GM18517 (cell line): Measurements from ENCODE around the gene KMT5B.
A peak's percentile ranks its signal among the peaks of the same experiment; 100 is the strongest.
"Not testable (repeated sequence)": the region's sequence is repeated elsewhere in the genome, so short reads cannot be mapped to it uniquely, and the experiment has no call there.

Source experiments
- ATAC-seq: cut with Tn5 transposase; IDR thresholded peaks from one replicate; pipeline ENCODE4 v1.9.1; 2021; ENCODE audit warnings: mild to moderate bottlenecking, moderate library complexity; ENCODE audit not compliant: unreplicated experiment

KMT5B gene

DNA sequence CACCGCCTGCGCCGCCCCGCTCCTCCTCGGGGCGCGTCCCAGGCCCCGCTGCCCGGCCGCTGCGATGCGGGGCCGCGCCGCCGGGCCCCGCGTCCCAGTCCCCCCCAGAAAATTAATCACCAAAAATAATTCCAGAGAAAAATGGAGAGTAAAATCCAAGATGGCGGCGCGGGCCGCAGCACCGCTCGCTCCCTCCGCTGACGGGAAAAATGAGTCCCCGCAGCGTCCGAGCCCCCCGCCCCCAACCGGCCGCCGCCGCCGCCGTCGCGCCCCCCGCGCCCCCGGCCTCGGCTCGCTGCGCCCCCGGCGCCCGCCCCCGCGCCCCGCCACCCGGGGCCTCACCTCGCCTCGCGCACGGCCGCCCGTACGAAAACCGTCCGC, at the start of gene KMT5B:
Gene KMT5B (minus strand): TSS at position 162 of the 381 bp plus-strand sequence. CDS start 23,220 bp downstream, outside the sequence.
- peak; percentile 21 for ATAC-seq

DNA sequence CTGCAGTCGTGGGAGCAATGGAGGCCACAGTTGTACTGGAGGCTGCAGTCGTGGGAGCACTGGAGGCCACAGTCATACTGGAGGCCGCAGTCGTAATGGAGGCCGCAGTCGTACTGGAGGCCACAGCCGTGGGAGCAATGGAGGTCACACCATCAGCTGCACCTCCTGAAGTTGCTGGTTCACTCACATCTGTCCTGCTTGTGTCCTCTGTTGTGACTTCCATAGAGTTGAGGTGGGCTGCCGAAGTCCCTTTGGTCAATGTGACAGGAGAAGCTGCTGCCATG, 49.4 kb upstream of the KMT5B start:
- no peak for ATAC-seq

- ATAC-seq = no peak
Measured at GRCh38 chr11:68261749-68262543, 48.9 kb upstream of the KMT5B start.

- ATAC-seq = no peak
Measured at GRCh38 chr11:68261006-68261405, 47.9 kb upstream of the KMT5B start.

- no peak for ATAC-seq
Measured at GRCh38 chr11:68260484-68260883, 47.4 kb upstream of the KMT5B start.

- ATAC-seq = no peak
Measured at GRCh38 chr11:68259122-68259959, 46.2 kb upstream of the KMT5B start.

GRCh38 chr11:68258363-68258765, 45.3 kb upstream of the KMT5B start:
- ATAC-seq = no peak

DNA sequence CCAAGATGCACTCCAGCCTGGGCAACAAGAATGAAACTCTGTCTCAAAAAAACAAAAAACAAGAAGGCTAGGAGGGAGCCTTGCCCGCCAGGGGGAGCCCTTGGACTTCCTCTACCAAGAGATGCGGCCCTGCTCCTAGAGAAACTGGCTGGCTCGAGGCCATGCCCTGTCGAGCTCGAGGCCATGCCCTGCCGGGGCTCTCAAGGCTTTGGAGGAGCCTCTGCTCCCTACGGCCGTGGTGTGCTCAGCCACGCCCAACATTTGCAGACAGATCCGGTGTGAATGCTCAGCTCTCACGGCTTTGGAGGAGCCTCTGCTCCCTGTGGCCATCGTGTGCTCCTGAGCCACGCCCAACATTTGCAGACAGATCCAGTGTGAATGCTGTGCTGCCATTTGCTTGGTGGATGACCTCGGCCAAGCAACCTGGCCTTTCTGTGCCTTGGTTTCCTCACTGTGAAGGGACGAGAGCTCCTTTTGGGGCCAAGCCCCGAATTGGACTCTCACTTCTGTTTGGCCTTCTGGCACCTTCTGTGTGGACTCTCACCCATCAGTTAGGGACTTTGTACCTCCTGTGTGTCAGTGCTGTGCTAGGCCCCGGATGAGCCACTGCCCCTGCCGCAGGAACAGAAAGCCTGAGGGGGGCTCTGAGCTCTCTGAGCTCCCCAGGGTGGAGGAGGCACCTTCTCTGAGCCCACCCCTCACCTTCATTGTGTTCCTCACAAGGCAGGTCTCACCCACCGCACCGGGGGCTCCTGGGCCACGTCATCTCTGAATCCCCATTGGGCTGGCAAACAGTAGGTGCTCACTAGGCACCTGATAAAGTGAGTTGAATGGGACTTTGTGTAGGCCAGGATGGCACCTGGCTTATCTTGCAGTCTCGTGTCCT, 44.6 kb upstream of the KMT5B start:
- ATAC-seq = no peak

GRCh38 chr11:68256331-68256741, 43.2 kb upstream of the KMT5B start:
- no peak for ATAC-seq

DNA sequence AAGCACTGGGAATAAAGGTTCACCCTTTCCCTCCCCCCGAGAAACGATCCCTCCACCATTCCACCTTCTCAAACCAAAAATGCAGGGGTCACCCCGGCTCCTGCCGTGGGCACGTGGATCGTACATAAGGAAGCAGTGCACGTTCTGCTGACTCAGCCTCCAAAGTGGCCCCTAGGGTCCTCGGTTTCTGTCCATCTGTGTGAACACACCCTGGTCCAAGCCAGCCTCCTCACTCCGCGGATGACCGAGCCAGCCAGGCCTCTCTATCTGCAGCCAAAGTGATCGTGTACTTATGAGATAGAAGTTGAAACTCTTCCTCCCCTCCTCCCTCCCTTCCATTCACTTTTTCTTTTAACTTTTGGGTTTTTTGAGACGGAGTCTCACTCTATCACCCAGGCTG, 42.4 kb upstream of the KMT5B start:
- ATAC-seq = no peak

GRCh38 chr11:68254421-68254820, 41.3 kb upstream of the KMT5B start:
- no peak for ATAC-seq

DNA sequence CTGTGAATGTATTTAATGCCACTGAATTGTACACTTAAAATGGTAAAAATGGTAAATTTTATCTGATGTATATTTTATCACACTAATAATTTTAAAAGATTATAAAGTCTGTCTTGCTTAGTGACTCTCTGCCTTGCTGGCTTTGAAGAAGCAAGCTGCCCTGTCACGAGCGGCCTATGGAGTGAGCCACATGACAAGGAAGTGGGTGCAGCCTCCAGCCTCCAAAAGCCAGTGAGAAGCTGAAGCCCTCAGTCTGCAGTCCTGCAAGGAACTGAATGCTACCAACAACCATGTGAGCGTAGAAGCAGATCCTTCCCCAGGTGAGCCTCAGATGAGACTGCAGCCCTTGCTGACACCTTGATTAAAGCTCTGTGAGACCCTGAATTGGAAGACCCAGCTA, 38.7 kb upstream of the KMT5B start:
- ATAC-seq = no peak

- not testable (repeated sequence) for ATAC-seq
Measured at GRCh38 chr11:68244912-68245311, 31.8 kb upstream of the KMT5B start.

GRCh38 chr11:68243847-68244246, 30.8 kb upstream of the KMT5B start:
- ATAC-seq = not testable (repeated sequence)

DNA sequence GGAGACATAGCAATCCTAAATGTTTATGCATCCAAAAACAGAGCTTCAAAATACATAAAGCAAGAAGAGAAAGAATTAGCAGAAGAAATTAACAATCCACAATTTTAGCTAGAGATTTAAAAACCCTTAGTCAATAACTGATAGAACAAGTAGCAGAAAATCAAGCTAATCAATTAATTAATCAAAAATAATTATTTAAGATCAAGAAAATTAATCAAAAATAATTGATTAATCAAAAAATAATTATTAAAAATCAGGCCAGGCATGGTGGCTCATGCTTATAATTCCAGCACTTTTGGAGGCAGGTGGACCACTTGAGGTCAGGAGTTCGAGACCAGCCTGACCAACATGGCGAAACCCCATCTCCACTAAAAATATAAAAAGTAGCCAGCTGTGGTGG, 29.5 kb upstream of the KMT5B start:
- ATAC-seq = no peak

DNA sequence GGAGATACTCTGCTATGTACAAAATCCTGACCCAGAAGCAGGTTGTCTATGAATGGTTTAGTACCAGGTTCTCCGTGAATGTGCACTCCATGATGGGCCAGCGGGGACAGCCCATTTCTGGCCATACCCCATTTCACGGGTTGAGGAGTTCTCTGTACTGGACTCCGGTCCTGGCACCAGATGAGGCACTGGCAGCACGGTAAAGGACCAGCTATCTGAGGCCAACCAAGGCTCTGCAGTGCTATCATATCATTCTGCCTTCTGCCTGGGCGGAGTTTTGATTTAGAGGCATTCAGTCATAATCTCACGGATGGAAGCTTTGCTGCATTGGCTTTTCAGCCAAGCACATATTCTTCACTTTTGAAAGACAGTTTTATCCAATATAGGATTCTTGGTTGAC, 18.5 kb upstream of the KMT5B start:
- no peak for ATAC-seq

- ATAC-seq = no peak
Measured at GRCh38 chr11:68229601-68230000, 16.5 kb upstream of the KMT5B start.

DNA sequence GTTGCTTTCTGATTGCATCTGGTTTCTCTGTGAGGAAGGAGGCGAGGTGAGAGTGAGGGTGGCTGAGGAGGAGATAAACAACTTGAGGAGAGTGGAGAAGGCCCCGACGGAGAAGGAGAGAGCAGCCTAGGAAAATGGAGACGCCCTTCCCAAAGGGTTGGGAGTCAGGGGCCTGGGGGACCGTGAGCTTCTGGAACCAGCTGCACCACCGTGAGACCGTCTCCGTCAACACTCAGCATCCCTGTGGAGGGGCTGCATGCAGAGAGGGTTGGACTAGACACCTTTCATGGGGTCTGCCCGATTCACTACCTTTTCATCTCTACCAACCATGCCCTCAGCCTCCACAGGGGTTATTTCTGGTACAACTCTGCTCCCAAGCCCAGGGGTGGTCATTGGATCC, 13.3 kb upstream of the KMT5B start:
- no peak for ATAC-seq

GRCh38 chr11:68224606-68225005, 11.5 kb upstream of the KMT5B start:
- no peak for ATAC-seq

DNA sequence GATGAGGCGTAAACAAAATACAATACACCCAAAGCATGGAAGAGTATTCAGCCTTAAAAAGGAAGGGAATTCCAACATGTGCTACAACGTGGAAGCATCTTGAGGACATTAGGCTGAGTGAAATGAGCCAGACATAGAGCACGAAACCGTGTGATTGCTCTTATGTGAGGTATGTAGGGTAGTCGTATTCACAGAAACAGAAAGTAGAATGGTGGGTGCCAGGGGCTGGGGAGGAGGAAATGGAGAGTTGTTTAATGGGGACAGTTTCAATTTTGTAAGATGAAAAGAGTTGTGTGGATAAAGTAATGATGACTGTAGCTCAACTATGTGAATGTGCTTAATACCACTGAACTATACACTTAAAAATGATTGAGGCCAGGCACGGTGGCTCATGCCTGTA, 10.2 kb upstream of the KMT5B start:
- no peak for ATAC-seq

DNA sequence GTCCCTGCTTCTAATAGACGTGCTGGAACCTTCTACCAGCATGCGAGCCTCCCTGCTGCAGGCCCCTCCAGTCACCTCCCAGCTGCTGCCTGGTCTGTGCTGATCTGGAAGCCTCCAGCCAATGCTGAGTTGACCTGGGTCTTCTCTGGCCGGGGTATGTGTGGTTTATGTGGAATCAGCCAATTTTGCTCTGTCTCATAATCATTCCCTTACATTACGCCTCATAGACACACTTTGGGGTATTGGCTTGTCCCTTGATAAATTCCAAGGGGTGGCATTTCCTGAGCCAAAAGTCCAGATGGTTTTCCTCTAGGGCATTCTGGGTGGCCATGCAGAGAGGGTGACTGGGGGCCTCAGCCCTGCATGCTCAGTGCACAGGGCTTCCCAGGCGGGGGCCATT, 8.3 kb upstream of the KMT5B start:
- ATAC-seq = no peak
